A172 (cell line): ENCODE results near the gene CRHR2. TPM values are rescaled to one million over a fixed set of nuclear protein-coding genes. Genes with fewer than 3 reads are reported as not detected.

ENCODE experiments used
- DNase-seq: peaks from one replicate; pipeline ENCODE4 v3.0.0-alpha.2; 2015; ENCODE audit warnings: low spot score
- total RNA-seq: library from RNA; depleted of rRNA; stranded (reverse); fragments of >200 nt; shearing (Covaris generic); gene quantifications from 2 replicates; pipeline ENCODE4 v1.2.3, GENCODE V29; 2014; rRNA removed

Gene CRHR2
- total RNA-seq, 1 experiment from 2014 or later = not detected

- DNase-seq = no peak
These were observed 57.0 kb downstream of the CRHR2 start for GRCh38 chr7:30625283-30625682.

- DNase-seq = no peak
These were observed 63.3 kb downstream of the CRHR2 start for GRCh38 chr7:30618961-30619360.

DNA sequence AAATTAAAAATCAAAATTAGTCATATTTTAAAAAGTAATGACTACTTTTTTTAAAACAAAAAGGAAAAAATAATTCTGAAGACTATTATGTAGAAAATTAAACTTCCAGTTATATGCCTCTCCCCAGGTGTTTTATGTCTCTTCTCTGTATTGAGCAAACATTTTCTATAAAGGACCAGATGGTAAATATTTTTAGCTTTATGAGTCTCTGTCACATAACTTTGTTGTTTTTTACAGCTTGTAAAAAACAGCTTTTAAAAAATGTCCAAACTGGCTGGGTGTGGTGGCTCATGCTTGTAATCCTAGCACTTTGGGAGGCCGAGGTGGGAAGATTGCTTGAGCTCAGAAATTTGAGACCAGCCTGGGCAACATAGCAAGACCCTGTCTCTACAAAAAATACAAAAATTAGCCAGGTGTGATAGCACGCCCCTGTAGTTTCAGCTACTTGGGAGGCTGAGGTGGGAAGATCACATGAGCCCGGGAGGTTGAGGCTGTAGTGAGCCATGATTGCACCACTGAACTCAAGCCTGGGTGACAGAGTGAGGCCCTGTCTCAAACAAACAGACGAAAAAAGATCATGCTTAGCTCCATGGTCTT is 64.1 kb downstream of the CRHR2 start:
- no peak for DNase-seq

DNA sequence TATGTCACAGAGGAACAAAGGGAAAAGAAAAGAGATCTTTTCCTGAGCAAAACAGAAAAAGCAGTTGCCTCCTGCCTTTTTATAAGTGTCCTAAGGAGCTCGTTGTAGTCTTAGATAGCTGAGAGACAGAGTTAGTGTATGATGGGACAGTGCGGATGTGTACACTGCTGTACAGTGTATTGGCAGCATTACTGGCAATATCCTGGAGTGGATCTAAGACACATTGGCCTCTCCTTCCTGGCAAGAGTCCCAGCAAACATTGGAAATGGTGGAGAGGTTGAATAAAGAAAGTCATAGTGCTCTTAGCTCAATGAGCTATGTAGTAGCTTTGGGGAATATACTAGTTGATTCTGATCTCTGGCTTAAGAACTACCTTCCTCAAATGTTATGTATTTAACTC is 64.9 kb downstream of the CRHR2 start:
- DNase-seq = no peak

- no peak for DNase-seq
These were observed 65.9 kb downstream of the CRHR2 start for GRCh38 chr7:30616318-30616717.

DNA sequence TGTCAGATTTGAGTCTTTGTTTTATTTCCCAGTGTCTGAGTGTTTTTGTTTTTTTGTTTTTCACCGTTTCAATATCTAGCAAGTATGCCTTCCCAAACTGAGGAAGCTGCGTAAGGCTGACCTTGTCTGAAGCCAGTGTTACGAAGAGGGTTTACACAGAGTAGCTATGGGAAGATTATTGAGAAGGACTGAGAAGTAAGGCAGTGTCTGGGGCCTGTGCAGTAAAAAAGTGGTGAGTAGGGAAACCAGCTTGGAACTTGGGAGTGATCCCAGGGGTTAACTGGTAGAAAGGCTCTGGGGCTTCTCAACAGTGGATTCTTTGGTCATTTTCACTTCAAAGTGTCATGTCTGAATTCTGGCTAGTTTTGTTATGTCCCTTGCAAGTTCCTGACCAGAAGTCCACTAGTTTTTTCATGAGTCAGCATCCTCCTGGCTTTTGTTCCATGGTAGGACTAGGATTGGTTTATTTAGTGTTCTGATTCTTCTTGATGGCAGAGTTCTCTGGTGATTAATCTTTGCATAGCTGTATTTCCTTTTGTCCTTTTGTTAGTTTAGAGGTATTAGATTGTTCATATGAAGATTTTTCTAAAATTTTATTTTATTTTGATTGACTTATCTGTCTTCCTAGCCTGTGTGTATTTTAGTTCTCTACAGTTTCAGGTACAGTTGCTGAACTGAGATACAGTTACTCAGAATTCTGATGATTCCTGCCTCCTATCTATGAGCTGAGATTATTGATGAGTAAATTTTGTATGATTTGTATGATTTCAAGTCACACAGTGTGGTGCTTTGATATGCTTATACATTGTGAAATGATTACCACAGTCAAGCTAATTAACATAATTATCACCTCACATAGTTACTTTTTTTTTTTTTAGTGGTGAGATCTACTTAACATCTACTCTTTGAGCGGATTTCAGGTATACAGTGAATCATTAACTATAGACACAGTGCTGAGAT is 68.6 kb downstream of the CRHR2 start:
- no peak for DNase-seq

GRCh38 chr7:30612658-30613265 is 69.5 kb downstream of the CRHR2 start:
- peak; percentile 19 for DNase-seq

GRCh38 chr7:30605832-30606231 is 76.4 kb downstream of the CRHR2 start:
- DNase-seq = no peak

- DNase-seq = no peak
These were observed 77.4 kb downstream of the CRHR2 start for GRCh38 chr7:30604901-30605300.

Other genes starting within 250 kb of the CRHR2 start
- gene NOD1, start 203.7 kb downstream of the CRHR2 start, total RNA-seq = 5.2 and 5.3 TPM in 2 replicates
- 121 and 147 TPM in 2 replicates for gene GGCT, start 177.6 kb downstream of the CRHR2 start, total RNA-seq
- gene GARS1, start 87.6 kb downstream of the CRHR2 start, total RNA-seq = 122 and 139 TPM in 2 replicates
- not detected in 2 replicates for gene INMT, start 69.7 kb upstream of the CRHR2 start, total RNA-seq
- gene MINDY4, start 89.0 kb upstream of the CRHR2 start, total RNA-seq = 7.1 and 7.6 TPM in 2 replicates
- 25.1 and 25.9 TPM in 2 replicates for gene AQP1, start 229.4 kb upstream of the CRHR2 start, total RNA-seq